ENCODE measurements around the gene GABRG3. TPM values are rescaled to one million over a fixed set of nuclear protein-coding genes. Genes with fewer than 3 reads are reported as not detected.

The GABRG3 gene
- total and polyA plus RNA-seq, 9 of the 15 experiments (the other 6 are each of a cell fraction or from before 2014, with no cell fraction given) = 4.0 to 15.1 (median 11.2) TPM

DNA sequence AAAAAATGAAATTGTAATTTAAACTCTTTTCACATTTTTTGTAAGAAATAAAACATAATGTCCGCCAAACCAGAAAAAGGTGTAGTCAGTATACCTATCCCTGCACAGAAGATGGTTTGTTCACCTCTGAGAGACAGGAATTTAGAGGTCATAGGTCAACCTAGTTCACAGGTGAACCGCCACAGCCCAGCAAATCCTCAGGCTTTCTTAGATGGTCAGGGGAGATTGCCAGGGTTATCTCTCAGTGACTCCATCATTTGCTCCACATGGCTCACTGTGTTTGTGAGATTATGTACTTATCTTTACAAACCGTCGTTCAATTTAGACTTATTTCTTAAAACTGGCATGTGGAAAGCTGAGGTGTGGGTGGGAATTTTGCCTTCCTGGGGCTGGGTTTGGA is 264.2 kb downstream of the GABRG3 start (continued):
- TF ChIP-seq ZBTB2 (IDR thresholded peaks at IDR 0.05) (no peak), ZBTB1 (CRISPR knock-in tag; IDR thresholded peaks at IDR 0.05; ENCODE audit: borderline replicate concordance, low read depth) (no peak), FOXM1 (IDR thresholded peaks at IDR 0.05; ENCODE audit: low read depth) (peak; percentile 31; the same call in 1 of the 2 replicates), FOXM1 (CRISPR knock-in tag; IDR thresholded peaks at IDR 0.05; ENCODE audit: low read depth) (no peak), CCAR2 (IDR thresholded peaks at IDR 0.05; ENCODE audit: low read depth, low read length) (no peak), TFE3 (CRISPR knock-in tag; IDR thresholded peaks at IDR 0.05) (no peak), PTBP1 (IDR thresholded peaks at IDR 0.05; ENCODE audit: low read depth, low read length) (no peak), ILK (tag; IDR thresholded peaks at IDR 0.05; ENCODE audit: borderline replicate concordance, low read depth) (no peak), PHB2 (IDR thresholded peaks at IDR 0.05; ENCODE audit: low read depth) (no peak), ZZZ3 (IDR thresholded peaks at IDR 0.05) (no peak), ELF4 (CRISPR knock-in tag; IDR thresholded peaks at IDR 0.05) (no peak), NR1H2 (CRISPR knock-in tag; IDR thresholded peaks at IDR 0.05) (no peak), ESRRB (CRISPR knock-in tag; IDR thresholded peaks at IDR 0.05; ENCODE audit: borderline replicate concordance) (no peak), TEAD4 (IDR thresholded peaks at IDR 0.05; ENCODE audit: low read length) (peak; percentile 82), TEAD4 (CRISPR knock-in tag; IDR thresholded peaks at IDR 0.05; ENCODE audit: borderline replicate concordance) (no peak), ZNF282 (CRISPR knock-in tag; IDR thresholded peaks at IDR 0.05) (no peak), CBFA2T2 (conservative IDR thresholded peaks at IDR 0.05) (peak; percentile 65), NCOR1 (IDR thresholded peaks at IDR 0.05) (peak; percentile 44), ZNF197 (CRISPR knock-in tag; IDR thresholded peaks at IDR 0.05; ENCODE audit: low read depth) (no peak), PML (IDR thresholded peaks at IDR 0.05; ENCODE audit: low read length) (0 out of 2 replicates have a peak, but pooled peaks have one; percentile 39), SMC3 (conservative IDR thresholded peaks at IDR 0.05; ENCODE audit: insufficient read depth, low read depth, low read length) (no peak), IRF2 (CRISPR knock-in tag; IDR thresholded peaks at IDR 0.05) (no peak)
- TF ChIP-seq, protein P1, sequence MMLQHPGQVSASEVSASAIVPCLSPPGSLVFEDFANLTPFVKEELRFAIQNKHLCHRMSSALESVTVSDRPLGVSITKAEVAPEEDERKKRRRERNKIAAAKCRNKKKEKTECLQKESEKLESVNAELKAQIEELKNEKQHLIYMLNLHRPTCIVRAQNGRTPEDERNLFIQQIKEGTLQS (IDR thresholded peaks at IDR 0.05) = no peak
- TF ChIP-seq, protein P1 (CRISPR knock-in tag; conservative IDR thresholded peaks at IDR 0.05) = no peak
- TF ChIP-seq, protein P2, sequence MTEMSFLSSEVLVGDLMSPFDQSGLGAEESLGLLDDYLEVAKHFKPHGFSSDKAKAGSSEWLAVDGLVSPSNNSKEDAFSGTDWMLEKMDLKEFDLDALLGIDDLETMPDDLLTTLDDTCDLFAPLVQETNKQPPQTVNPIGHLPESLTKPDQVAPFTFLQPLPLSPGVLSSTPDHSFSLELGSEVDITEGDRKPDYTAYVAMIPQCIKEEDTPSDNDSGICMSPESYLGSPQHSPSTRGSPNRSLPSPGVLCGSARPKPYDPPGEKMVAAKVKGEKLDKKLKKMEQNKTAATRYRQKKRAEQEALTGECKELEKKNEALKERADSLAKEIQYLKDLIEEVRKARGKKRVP (CRISPR knock-in tag; IDR thresholded peaks at IDR 0.05) = no peak
- TF ChIP-seq, protein P3, sequence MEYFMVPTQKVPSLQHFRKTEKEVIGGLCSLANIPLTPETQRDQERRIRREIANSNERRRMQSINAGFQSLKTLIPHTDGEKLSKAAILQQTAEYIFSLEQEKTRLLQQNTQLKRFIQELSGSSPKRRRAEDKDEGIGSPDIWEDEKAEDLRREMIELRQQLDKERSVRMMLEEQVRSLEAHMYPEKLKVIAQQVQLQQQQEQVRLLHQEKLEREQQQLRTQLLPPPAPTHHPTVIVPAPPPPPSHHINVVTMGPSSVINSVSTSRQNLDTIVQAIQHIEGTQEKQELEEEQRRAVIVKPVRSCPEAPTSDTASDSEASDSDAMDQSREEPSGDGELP (CRISPR knock-in tag; IDR thresholded peaks at IDR 0.05; ENCODE audit: borderline replicate concordance) = no peak

Data from K562 (cell line).